ENCODE data around the gene PRSS33.

GRCh38 chr16:2810651-2811050, 23.3 kb upstream of the PRSS33 start:
- TF ChIP-seq PKNOX1 (IDR thresholded peaks at IDR 0.05) (no peak), NFRKB (IDR thresholded peaks at IDR 0.05) (no peak)
